ENCODE measurements around the gene OR2A14.
A peak's percentile ranks its signal among the peaks of the same experiment; 100 is the strongest.
"Not testable (repeated sequence)": the region's sequence is repeated elsewhere in the genome, so short reads cannot be mapped to it uniquely, and the experiment has no call there.

Gene OR2A14

GRCh38 chr7:144122876-144123275 is at the start of gene OR2A14:
Gene OR2A14, plus strand, starts transcription at chr7:144123176. Its CDS starts 5,937 bp downstream, at chr7:144129113.
- no peak for DNase-seq

DNA sequence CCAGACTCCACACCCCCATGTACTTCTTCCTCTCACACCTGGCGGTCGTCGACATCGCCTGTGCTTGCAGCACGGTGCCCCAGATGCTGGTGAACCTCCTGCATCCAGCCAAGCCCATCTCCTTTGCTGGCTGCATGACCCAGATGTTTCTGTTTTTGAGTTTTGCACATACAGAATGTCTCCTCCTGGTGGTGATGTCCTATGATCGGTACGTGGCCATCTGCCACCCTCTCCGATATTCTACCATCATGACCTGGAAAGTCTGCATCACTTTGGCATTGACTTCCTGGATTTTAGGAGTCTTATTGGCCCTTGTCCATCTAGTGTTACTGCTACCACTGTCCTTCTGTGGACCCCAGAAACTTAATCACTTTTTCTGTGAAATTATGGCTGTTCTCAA is 48.6 kb upstream of the OR2A14 start:
- DNase-seq: no peak

GRCh38 chr7:144085978-144086377 is 37.0 kb upstream of the OR2A14 start, which contains the start of gene OR2A12:
Gene OR2A12, plus strand, starts transcription at chr7:144086278. Its CDS starts 8,830 bp downstream, at chr7:144095108.
- DNase-seq: no peak

GRCh38 chr7:144086730-144087129 is 36.2 kb upstream of the OR2A14 start:
- DNase-seq: no peak

DNA sequence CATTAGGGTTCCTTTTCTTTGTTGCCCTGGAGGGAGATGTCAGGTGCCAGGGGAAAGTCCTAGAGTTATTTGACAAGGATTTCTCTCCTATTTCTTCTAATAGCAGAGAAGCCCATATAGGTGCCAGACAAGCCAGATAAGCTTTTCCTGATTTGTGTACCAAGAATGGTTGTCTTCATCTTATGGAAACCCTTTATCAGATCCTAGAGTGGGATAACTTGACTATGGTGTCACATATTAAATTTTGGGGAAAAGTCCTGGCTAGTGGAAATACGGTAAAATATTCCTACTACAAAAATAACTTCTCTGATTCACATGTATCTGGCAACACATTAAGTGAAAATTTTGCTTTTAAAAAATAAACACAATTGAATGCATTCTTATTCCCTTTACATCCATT is 35.7 kb upstream of the OR2A14 start:
- no peak for DNase-seq

DNA sequence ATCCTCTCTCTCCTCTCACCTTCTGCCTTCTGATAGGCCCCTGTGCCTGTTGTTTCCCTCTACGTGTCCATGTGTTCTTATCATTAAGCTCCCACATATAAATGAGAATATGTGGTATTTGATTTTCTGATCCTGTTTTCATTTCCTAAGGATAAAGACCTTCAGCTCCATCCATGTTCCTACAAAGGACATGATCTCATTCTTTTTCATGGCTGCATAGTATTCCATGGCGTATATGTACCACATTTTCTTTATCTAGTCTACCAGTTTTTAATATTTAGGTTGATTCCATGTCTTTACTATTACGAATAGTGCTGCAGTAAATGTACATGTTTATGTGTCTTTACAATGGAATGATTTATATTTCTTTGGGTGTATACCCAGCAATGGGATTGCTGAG is 32.3 kb upstream of the OR2A14 start:
- DNase-seq: no peak

GRCh38 chr7:144098776-144099175 is 24.2 kb upstream of the OR2A14 start:
- DNase-seq: no peak

DNA sequence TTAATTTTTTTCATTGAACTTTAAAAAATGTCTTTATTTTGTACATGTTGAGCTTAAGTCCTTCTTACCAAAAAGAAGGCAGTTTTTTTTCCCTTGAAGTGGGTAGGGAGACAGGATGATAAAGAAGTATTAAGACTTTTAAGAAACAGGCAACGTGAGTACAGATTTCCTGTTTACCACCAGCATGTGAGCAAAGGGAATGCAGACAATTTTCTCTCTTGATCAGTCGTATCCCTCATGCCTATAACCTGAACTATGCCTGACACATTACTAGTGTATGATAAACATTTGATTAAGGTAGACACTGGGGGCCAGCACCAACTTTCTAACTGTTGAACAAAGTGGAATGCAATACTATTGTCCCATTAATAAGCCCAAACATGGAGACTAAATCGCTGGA is 22.4 kb upstream of the OR2A14 start:
- no peak for DNase-seq

DNA sequence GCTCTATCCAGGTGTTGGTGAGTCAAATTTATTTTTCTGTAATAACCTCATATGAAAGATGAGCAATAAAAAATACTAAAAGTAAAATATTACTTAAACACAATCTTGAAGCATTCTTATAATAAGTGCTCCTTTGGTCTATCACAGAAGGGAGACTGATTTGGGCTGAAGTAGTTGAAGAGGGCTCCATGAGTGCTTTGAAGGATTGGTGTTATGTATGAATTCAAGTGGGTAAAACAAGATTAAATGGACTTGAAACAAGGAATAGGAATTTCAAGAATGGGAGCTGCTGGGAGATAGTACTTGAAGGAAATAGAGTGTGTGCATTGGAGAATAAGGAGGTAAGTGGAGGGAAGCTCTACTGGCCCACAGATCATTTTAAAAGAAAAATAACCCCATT is 20.9 kb upstream of the OR2A14 start:
- DNase-seq: peak; percentile 5 to 49

GRCh38 chr7:144105211-144105610 is 17.8 kb upstream of the OR2A14 start:
- DNase-seq: no peak

GRCh38 chr7:144109283-144109682 is 13.7 kb upstream of the OR2A14 start, which contains the start of gene OR2A2:
Gene OR2A2, plus strand, starts transcription at chr7:144109583. Its CDS starts 0 bp downstream, at chr7:144109583.
- no peak for DNase-seq

GRCh38 chr7:144110272-144110671 is 12.7 kb upstream of the OR2A14 start:
- DNase-seq: no peak

DNA sequence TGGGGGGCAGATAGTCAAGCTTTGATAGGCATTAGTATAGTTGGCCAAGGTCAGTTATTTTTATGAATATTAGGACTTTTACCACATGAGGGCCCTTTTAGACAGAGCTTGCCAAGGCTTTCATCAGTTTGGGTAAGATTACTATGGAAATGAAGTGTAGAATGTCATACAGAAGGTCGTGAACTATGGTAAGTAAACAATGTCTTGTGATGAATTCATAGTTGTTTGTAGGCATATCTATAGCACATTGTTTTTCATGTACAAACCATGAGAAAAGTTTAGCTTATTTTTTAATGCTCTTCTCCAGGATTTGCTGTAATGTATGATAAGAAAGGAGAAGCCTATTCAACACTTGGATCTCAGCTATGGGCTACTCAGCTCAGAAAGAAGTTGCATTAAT is 9.3 kb upstream of the OR2A14 start:
- DNase-seq: no peak

- no peak for DNase-seq
These were observed 4.6 kb upstream of the OR2A14 start for GRCh38 chr7:144118341-144118740.

DNA sequence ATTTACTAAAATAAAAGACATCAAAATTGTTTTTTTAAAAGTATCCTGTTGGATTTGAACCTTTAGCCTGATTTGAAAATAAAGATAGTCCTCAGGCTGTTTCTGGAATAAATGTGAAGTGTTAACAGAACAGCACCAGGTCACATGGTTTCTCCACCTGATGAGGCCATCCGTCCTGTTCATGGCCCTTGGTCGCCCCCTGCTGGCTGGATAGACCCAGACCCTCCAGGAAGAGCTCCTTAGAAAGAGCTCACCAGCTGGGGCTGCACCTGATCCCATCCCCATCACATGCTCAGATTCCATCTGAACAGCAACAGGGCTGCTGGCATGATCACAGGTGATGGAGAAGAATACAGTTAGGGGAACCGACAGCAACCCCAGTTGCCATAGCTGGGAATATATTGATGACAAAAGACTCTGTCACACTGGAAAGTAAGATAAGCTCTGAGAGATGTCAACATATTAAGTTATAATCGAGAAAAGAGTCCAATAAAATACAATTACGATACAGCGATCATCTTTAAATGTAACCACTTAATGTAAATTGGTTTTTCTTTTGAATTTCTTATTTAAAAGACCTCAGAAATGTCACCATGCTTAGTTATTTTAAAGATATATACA is 4.8 kb downstream of the OR2A14 start:
- DNase-seq: peak; percentile 40 to 49

DNA sequence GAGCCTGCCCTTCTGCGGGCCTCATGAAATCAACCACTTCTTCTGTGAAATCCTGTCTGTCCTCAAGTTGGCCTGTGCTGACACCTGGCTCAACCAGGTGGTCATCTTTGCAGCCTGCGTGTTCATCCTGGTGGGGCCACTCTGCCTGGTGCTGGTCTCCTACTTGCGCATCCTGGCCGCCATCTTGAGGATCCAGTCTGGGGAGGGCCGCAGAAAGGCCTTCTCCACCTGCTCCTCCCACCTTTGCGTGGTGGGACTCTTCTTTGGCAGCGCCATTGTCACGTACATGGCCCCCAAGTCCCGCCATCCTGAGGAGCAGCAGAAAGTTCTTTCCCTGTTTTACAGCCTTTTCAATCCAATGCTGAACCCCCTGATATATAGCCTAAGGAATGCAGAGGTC is 6.6 kb downstream of the OR2A14 start:
- not testable (repeated sequence) for DNase-seq

- DNase-seq: no peak
These were observed 7.8 kb downstream of the OR2A14 start for GRCh38 chr7:144130730-144131129.

GRCh38 chr7:144132262-144132661 is 9.3 kb downstream of the OR2A14 start:
- DNase-seq: no peak

DNA sequence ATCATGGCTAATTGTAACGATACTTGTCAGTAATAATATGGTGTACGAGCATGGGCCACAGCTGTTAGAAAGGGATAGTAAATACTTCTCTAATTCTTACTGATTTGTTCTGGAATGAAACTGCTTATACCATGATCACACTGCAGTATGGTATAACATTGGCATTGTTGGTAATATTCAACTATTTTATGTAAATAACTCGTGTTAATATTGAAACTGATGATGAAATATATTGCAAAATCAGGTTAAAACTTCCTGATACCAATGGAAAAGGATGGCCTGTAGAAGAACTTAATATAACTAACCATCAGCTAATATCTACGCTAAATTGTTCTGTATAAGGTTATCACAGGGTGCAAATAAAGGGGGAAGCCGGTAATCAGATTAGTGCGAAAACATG is 10.3 kb downstream of the OR2A14 start:
- DNase-seq: no peak

GRCh38 chr7:144134116-144134515 is 11.1 kb downstream of the OR2A14 start:
- no peak for DNase-seq

DNA sequence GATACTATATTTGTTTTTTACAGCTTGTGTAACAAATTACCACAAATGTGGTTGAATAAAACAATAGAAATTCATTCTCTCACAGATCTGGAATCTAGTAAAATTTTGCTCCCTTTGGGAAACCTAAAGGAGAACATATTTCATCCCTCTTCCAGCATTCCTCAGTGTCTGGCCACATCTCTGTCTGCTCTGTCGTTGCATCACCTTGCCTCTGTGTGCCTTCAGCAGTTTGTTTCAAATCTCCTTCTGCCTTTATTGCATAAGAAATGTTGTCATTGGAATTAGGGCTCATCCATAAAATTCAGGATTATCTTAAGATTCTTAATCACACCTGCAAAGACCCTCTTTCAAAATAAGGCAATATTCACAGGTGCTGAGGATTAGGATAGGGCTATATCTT is 14.5 kb downstream of the OR2A14 start:
- no peak for DNase-seq

DNA sequence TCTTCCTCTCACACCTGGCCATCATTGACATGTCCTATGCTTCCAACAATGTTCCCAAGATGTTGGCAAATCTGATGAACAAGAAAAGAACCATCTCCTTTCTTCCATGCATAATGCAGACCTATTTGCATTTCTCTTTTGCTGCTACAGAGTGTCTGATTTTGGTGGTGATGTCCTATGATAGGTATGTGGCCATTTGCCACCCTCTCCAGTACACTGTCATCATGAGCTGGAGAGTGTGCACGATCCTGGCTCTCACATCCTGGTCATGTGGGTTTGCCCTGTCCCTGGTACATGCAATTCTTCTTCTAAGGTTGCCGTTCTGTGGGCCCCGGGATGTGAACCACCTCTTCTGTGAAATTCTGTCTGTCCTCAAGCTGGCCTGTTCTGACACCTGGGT is 19.2 kb downstream of the OR2A14 start:
- no peak for DNase-seq

DNA sequence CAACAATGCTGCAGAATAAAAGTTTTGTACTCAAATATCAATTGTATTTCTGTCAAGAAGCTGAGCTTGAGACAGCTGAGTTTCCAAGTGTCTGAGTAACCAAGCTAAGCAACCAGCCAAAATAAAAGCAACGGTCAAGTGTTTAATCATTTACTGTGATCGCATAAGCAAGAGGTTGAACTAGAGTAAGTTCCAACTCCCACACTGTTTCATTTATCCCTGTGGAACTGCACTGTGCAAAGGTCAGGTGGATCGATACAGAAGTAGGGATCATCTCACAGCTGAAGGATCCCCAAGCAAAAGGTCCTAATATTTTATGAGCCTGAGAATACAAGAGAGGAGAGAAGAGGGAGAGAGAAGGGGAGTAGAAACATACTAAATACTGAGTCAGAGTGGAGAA is 21.4 kb downstream of the OR2A14 start:
- DNase-seq: no peak

DNA sequence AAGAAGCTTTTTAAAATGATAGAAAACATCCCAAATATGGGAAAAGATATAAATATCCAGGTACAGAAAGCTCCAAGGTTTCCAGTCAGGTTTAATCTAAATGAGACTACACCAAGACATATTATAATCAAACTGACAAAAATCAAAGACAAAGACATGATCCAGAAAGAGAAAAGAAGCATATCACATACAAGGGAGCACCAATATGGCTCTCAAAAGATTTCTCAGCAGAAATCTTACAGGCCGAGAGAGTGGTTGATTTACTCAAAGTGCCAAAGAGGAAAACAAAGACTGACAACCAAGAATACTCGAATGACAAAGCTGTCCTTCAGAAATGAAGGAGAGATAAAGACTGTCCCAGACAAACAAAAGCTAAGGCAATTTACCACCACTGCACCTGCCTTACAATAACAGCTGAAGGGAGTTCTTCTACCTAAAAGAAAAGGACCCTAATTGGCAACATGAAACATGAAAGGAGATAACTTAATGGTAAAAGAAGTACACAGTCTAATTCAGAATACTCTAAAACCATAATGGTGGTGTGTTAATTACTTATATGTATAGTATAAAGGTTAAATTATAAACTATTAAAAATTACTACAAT is 25.4 kb downstream of the OR2A14 start:
- no peak for DNase-seq

DNA sequence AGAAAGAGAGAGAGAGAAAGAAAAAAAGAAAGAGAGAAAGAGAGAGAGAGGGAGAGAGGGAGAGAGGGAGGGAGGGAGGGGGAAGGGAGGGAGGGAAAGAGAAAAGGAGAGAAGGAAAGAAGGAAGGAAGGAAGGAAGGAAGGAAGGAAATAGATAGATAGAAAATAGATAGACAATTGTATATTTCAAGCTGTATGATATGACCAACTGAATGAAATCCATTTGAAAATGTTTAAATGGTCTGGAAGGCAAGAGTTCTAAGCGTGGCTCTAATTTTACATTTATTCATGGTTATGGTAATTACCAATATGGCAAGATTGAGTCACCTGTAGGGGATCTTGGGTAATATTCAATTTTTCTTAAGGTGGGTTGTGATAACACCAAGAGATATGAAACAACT is 35.9 kb downstream of the OR2A14 start:
- DNase-seq: no peak
